GM12878 (cell line): ENCODE results near the gene PLPP1. TPM values are rescaled to one million over a fixed set of nuclear protein-coding genes. Genes with fewer than 3 reads are reported as not detected.

Experiments
- ATAC-seq: fragments of 200-7000 bp; cut with Tn5 transposase; 3 replicates; pipeline ENCODE4 v1.9.1; 2020; ENCODE audit warnings: mild to moderate bottlenecking, moderate library complexity
- BruUV-seq: library from RNA; stranded (reverse); fragments of 400-500 nt; replicated peaks from 2 replicates; lab custom pipeline; 2021; lab: Mats Ljungman, UMichigan
- CTCF ChIA-PET: fragments of 300-600 bp; sonication (Branson Sonifier 250); formaldehyde crosslinking; extraction: SDS; loops from one replicate; lab custom pipeline; 2021; ENCODE audit warnings: inconsistent platforms; lab: Yijun Ruan, JAX
- POLR2A ChIA-PET: fragments of 350-600 bp; formaldehyde crosslinking; extraction: SDS; loops from one replicate; lab custom pipeline; 2021; ENCODE audit warnings: inconsistent platforms; lab: Charles Lee
- RAD21 ChIA-PET: fragments of 300-600 bp; sonication (Branson Sonifier 250); formaldehyde crosslinking; loops from one replicate; lab custom pipeline; 2023; ENCODE audit warnings: antibody characterized with exemption; ENCODE audit not compliant: unreplicated experiment; lab: Charles Lee
- SMC1A ChIA-PET: fragments of 300-600 bp; sonication (Branson Sonifier 250); formaldehyde crosslinking; loops from one replicate; lab custom pipeline; 2023; ENCODE audit not compliant: unreplicated experiment, uncharacterized antibody; lab: Charles Lee
- DNase-seq: peaks from one replicate; pipeline ENCODE4 v3.0.0-alpha.2; 2011; ENCODE audit warnings: low read depth, low spot score
- FAIRE-seq: peaks from 3 replicates; lab custom pipeline; 2011; peaks lifted over from hg19 to GRCh38; lab: Jason Lieb, UNC
- H2AFZ ChIP-seq: 2 replicates; pipeline ENCODE4 v1.6.0; 2011; ENCODE audit warnings: low read depth, low read length, control low read depth; ENCODE audit not compliant: control insufficient read depth
- H3K27ac ChIP-seq: 2 replicates; pipeline ENCODE4 v1.5.1; 2011; ENCODE audit warnings: control low read depth; ENCODE audit not compliant: control insufficient read depth, insufficient read depth
- H3K27me3 ChIP-seq, 2 experiments: replicated peaks in 1 of 2; 2 replicates each; pipeline versions ENCODE4 v1.6.0 to v1.6.1; 2011; ENCODE audit warnings: low read length in 1 of 2; ENCODE audit not compliant: control insufficient read depth in 2 of 2, insufficient read depth in 2 of 2
- H3K36me3 ChIP-seq, 2 experiments: 2 replicates each; pipeline ENCODE4 v1.5.1; 2011; ENCODE audit warnings: low read length in 1 of 2; ENCODE audit not compliant: control insufficient read depth in 2 of 2, insufficient read depth in 2 of 2
- H3K4me1 ChIP-seq: 2 replicates; pipeline ENCODE4 v1.6.1; 2011; ENCODE audit warnings: mild to moderate bottlenecking, low read length, moderate library complexity, mixed read lengths; ENCODE audit not compliant: control insufficient read depth, insufficient read depth
- H3K4me2 ChIP-seq: 2 replicates; pipeline ENCODE4 v1.6.0; 2011; ENCODE audit warnings: control low read depth; ENCODE audit not compliant: control insufficient read depth, insufficient read depth
- H3K4me3 ChIP-seq: fragments of 200-600 bp; sonication (generic); 2 replicates; pipeline ENCODE4 v1.5.1; 2016
- H3K79me2 ChIP-seq: 2 replicates; pipeline ENCODE4 v1.6.0; 2011; ENCODE audit warnings: low read length; ENCODE audit not compliant: control insufficient read depth, insufficient read depth
- H3K9ac ChIP-seq: 2 replicates; pipeline ENCODE4 v1.8.0; 2011; ENCODE audit warnings: low read length, control low read depth, mixed read lengths; ENCODE audit not compliant: control insufficient read depth, insufficient read depth
- H3K9me3 ChIP-seq: replicated peaks from 3 replicates; pipeline ENCODE4 v1.5.1; 2011; ENCODE audit warnings: mild to moderate bottlenecking, low read length; ENCODE audit not compliant: control insufficient read depth, insufficient read depth
- H4K20me1 ChIP-seq: 2 replicates; pipeline ENCODE4 v1.6.0; 2011; ENCODE audit not compliant: control insufficient read depth, insufficient read depth
- CBX5 ChIP-seq: sonication (generic); IDR thresholded peaks from 2 replicates; pipeline ENCODE4 v1.6.1; 2016; ENCODE audit warnings: low read depth, moderate library complexity, mild to moderate bottlenecking, inconsistent platforms
- ETV6 ChIP-seq, 2 experiments: fragments of 450-650 bp in 1 of 2; IDR thresholded peaks in 1 of 2; conservative IDR thresholded peaks in 1 of 2; 2 replicates each; pipeline ENCODE4 v1.6.1; 2014; ENCODE audit warnings: antibody characterized with exemption in 1 of 2, borderline replicate concordance in 1 of 2, low read depth in 1 of 2, mild to moderate bottlenecking in 1 of 2, moderate library complexity in 1 of 2
- IKZF1 ChIP-seq: fragments of 450-650 bp; conservative IDR thresholded peaks from 2 replicates; pipeline ENCODE4 v1.6.1; 2017; ENCODE audit warnings: antibody characterized with exemption, mild to moderate bottlenecking
- JUNB ChIP-seq: IDR thresholded peaks from 2 replicates; pipeline ENCODE4 v1.6.1; 2016; ENCODE audit warnings: antibody characterized with exemption, mild to moderate bottlenecking
- NR2C2 ChIP-seq: IDR thresholded peaks from 2 replicates; pipeline ENCODE4 v1.6.1; 2011; ENCODE audit warnings: borderline replicate concordance, low read depth; ENCODE audit not compliant: control insufficient read depth, insufficient read length
- NRF1 ChIP-seq: conservative IDR thresholded peaks from 2 replicates; pipeline ENCODE4 v1.6.1; 2011; ENCODE audit warnings: mild to moderate bottlenecking, low read depth, low read length, improper control_type of control experiment
- TCF7 ChIP-seq: IDR thresholded peaks from 2 replicates; pipeline ENCODE4 v1.6.1; 2014; ENCODE audit warnings: antibody characterized with exemption, borderline replicate concordance
- WGBS: methylation state at CpG from one replicate; pipeline ENCODE4 v1.1.6; 2016; ENCODE audit warnings: low lambda C conversion rate; ENCODE audit not compliant: insufficient replicate concordance, insufficient coverage; ENCODE audit errors: missing lambda C conversion rate; 5-methylcytosine and 5-hydroxymethylcytosine counted together
- in situ Hi-C: fragments of 300-500 bp; cut with MboI; formaldehyde crosslinking; loops from 9 replicates; pipeline ENCODE4 v1.14.3; 2018; ENCODE audit warnings: mixed read lengths
- intact Hi-C: fragments of 100-400 bp; cut with micrococcal nuclease; formaldehyde crosslinking; loops from one replicate; pipeline ENCODE4 v1.14.2; 2022; ENCODE audit not compliant: unreplicated experiment
- polyA plus RNA-seq, 11 experiments: library from polyadenylated mRNA; depleted of rRNA in 4 of 11; unstranded in 6 of 11; stranded (reverse) in 5 of 11; fragments of >200 nt; fragmentation: Nextera tagmentation in 4 of 11; fragmentation: Illumina TruSeq in 1 of 11; extraction: Ambion mirVana in 4 of 11; extraction: Trizol in 1 of 11; gene quantifications; 1 replicate in 1 of 11; 2 replicates in 10 of 11; pipeline versions ENCODE4 v1.2.1 to v1.2.3, GENCODE V29; 2011 to 2016; ENCODE audit warnings: inconsistent platforms in 2 of 11, missing spikeins in 2 of 11, low read depth in 1 of 11
- total RNA-seq, 4 experiments: library from RNA; depleted of rRNA in 3 of 4; stranded (reverse); fragments of >200 nt in 3 of 4; fragmentation: Illumina TruSeq in 1 of 4; extraction: Trizol in 1 of 4; gene quantifications; 2 replicates each; pipeline versions ENCODE4 v1.2.1 to v1.2.3, GENCODE V29; 2013 to 2021
- TF ChIP-seq, protein P1 (sequence below): fragments of 450-650 bp; IDR thresholded peaks from 2 replicates; pipeline ENCODE4 v1.6.1; 2016; ENCODE audit warnings: mild to moderate bottlenecking
- TF ChIP-seq, protein P2 (sequence below): fragments of 150-350 bp; IDR thresholded peaks from 2 replicates; pipeline ENCODE4 v1.6.1; 2014; ENCODE audit warnings: mild to moderate bottlenecking, low read depth, low read length
- TF ChIP-seq, protein P3 (sequence below): fragments of 450-650 bp; IDR thresholded peaks from 2 replicates; pipeline ENCODE4 v1.6.1; 2017; ENCODE audit warnings: low read depth, mild to moderate bottlenecking, moderate library complexity
- TF ChIP-seq, protein P4 (sequence below): fragments of 450-650 bp; IDR thresholded peaks from 2 replicates; pipeline ENCODE4 v1.6.1; 2017; ENCODE audit warnings: antibody characterized with exemption, mild to moderate bottlenecking, moderate library complexity
- TF ChIP-seq, protein P5 (sequence below): fragments of 450-650 bp; formaldehyde crosslinking; IDR thresholded peaks from 2 replicates; pipeline ENCODE4 v1.5.0; 2022; ENCODE audit warnings: mild to moderate bottlenecking, missing genetic modification characterization

The PLPP1 gene
- total and polyA plus RNA-seq, 10 of the 15 experiments (the other 5 are each of a cell fraction or from before 2014, with no cell fraction given), result 3.0 to 11.3 (median 8.1) TPM

DNA sequence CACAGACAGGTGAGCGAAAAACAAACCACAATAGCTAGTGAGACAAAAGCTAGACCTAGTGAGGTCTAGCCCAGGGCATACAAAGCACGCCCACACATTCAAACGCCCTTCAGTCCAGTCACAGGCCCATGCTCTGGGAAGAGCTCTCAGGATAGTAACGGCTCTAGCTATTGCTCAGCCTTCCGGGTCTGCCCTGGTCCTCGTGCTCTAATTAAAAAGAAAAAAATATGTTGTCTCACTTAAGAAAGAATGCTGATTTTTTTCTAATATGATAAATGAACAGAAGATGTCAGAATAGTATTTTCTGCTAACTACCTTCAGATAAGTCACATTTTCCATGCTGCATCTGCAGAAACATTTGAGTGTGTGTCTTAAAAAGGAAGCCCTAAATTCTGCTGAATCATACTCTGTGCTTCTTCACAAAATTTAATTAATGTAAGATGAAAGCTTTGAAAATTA lies 94.5 kb downstream of the PLPP1 start:
- Histone ChIP-seq H3K9ac (no peak overlapping the region), H3K9me3 (no peaks in the 10 kb centered on the region; the same call in 2 of the 3 replicates), H3K27ac (no peak overlapping the region), H3K4me3 (no peak overlapping the region), H3K4me2 (no peak overlapping the region), H3K4me1 (no peaks in the 10 kb centered on the region), H3K79me2 (no peaks in the 10 kb centered on the region), H3K27me3 (no peaks in the 10 kb centered on the region), H4K20me1 (no peaks in the 10 kb centered on the region), H2AFZ (no peak overlapping the region), H3K36me3 (peaks cover 0 to 4% of the 10 kb centered on the region in 2 experiments; a peak in 1 of 4 replicates)
- no TSS peak for BruUV-seq
- ChIA-PET SMC1A (interaction anchor here (0.8 to 1.5 kb wide), 2 partner anchors 19 to 120 kb away, joined by 3 to 4 read pairs; no protein-coding TSS in a partner anchor), CTCF (no interaction called here), POLR2A (no interaction called here), RAD21 (interaction anchor here (1.3 kb wide), 1 partner anchor 21 kb away, joined by 3 read pairs; no protein-coding TSS in a partner anchor)
- no peak for FAIRE-seq
- 90% methylated on average over 6 of the region's 6 CpGs for WGBS
- intact Hi-C loops (no loop called here), in situ Hi-C loops (no loop called here)
- DNase-seq, result no peak
- ATAC-seq, result no peak
- TF ChIP-seq IKZF1, result no peak
- TF ChIP-seq, protein P1, sequence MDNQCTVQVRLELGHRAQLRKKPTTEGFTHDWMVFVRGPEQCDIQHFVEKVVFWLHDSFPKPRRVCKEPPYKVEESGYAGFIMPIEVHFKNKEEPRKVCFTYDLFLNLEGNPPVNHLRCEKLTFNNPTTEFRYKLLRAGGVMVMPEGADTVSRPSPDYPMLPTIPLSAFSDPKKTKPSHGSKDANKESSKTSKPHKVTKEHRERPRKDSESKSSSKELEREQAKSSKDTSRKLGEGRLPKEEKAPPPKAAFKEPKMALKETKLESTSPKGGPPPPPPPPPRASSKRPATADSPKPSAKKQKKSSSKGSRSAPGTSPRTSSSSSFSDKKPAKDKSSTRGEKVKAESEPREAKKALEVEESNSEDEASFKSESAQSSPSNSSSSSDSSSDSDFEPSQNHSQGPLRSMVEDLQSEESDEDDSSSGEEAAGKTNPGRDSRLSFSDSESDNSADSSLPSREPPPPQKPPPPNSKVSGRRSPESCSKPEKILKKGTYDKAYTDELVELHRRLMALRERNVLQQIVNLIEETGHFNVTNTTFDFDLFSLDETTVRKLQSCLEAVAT, result no peak
- no peak for TF ChIP-seq CBX5
- TF ChIP-seq, protein P2, sequence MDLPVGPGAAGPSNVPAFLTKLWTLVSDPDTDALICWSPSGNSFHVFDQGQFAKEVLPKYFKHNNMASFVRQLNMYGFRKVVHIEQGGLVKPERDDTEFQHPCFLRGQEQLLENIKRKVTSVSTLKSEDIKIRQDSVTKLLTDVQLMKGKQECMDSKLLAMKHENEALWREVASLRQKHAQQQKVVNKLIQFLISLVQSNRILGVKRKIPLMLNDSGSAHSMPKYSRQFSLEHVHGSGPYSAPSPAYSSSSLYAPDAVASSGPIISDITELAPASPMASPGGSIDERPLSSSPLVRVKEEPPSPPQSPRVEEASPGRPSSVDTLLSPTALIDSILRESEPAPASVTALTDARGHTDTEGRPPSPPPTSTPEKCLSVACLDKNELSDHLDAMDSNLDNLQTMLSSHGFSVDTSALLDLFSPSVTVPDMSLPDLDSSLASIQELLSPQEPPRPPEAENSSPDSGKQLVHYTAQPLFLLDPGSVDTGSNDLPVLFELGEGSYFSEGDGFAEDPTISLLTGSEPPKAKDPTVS, result no peak
- TF ChIP-seq, protein P3, sequence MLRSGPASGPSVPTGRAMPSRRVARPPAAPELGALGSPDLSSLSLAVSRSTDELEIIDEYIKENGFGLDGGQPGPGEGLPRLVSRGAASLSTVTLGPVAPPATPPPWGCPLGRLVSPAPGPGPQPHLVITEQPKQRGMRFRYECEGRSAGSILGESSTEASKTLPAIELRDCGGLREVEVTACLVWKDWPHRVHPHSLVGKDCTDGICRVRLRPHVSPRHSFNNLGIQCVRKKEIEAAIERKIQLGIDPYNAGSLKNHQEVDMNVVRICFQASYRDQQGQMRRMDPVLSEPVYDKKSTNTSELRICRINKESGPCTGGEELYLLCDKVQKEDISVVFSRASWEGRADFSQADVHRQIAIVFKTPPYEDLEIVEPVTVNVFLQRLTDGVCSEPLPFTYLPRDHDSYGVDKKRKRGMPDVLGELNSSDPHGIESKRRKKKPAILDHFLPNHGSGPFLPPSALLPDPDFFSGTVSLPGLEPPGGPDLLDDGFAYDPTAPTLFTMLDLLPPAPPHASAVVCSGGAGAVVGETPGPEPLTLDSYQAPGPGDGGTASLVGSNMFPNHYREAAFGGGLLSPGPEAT, result no peak
- TF ChIP-seq ETV6 (conservative IDR thresholded peaks at IDR 0.05 in 1 of 2, IDR thresholded peaks at IDR 0.05 in 1 of 2; ENCODE audit: borderline replicate concordance in 1 of 2, low read depth in 1 of 2), result no peak
- TF ChIP-seq NRF1, result no peak
- TF ChIP-seq NR2C2, result no peak
- TF ChIP-seq TCF7, result no peak
- TF ChIP-seq, protein P4, sequence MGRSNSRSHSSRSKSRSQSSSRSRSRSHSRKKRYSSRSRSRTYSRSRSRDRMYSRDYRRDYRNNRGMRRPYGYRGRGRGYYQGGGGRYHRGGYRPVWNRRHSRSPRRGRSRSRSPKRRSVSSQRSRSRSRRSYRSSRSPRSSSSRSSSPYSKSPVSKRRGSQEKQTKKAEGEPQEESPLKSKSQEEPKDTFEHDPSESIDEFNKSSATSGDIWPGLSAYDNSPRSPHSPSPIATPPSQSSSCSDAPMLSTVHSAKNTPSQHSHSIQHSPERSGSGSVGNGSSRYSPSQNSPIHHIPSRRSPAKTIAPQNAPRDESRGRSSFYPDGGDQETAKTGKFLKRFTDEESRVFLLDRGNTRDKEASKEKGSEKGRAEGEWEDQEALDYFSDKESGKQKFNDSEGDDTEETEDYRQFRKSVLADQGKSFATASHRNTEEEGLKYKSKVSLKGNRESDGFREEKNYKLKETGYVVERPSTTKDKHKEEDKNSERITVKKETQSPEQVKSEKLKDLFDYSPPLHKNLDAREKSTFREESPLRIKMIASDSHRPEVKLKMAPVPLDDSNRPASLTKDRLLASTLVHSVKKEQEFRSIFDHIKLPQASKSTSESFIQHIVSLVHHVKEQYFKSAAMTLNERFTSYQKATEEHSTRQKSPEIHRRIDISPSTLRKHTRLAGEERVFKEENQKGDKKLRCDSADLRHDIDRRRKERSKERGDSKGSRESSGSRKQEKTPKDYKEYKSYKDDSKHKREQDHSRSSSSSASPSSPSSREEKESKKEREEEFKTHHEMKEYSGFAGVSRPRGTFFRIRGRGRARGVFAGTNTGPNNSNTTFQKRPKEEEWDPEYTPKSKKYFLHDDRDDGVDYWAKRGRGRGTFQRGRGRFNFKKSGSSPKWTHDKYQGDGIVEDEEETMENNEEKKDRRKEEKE, result no peak
- TF ChIP-seq, protein P5, sequence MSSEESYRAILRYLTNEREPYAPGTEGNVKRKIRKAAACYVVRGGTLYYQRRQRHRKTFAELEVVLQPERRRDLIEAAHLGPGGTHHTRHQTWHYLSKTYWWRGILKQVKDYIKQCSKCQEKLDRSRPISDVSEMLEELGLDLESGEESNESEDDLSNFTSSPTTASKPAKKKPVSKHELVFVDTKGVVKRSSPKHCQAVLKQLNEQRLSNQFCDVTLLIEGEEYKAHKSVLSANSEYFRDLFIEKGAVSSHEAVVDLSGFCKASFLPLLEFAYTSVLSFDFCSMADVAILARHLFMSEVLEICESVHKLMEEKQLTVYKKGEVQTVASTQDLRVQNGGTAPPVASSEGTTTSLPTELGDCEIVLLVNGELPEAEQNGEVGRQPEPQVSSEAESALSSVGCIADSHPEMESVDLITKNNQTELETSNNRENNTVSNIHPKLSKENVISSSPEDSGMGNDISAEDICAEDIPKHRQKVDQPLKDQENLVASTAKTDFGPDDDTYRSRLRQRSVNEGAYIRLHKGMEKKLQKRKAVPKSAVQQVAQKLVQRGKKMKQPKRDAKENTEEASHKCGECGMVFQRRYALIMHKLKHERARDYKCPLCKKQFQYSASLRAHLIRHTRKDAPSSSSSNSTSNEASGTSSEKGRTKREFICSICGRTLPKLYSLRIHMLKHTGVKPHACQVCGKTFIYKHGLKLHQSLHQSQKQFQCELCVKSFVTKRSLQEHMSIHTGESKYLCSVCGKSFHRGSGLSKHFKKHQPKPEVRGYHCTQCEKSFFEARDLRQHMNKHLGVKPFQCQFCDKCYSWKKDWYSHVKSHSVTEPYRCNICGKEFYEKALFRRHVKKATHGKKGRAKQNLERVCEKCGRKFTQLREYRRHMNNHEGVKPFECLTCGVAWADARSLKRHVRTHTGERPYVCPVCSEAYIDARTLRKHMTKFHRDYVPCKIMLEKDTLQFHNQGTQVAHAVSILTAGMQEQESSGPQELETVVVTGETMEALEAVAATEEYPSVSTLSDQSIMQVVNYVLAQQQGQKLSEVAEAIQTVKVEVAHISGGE (CRISPR knock-in tag), result no peak
- no peak for TF ChIP-seq JUNB
